GM12873 (cell line): ENCODE measurements around the gene CHRM2.

ENCODE experiments used
- TF ChIP-seq, protein P1 (sequence below): IDR thresholded peaks from 2 replicates; pipeline ENCODE4 v1.5.1; 2012; ENCODE audit warnings: low read depth, mild to moderate bottlenecking, moderate library complexity, low read length, control low read depth; ENCODE audit not compliant: insufficient read depth; ENCODE audit errors: missing control alignments

CHRM2 gene

DNA sequence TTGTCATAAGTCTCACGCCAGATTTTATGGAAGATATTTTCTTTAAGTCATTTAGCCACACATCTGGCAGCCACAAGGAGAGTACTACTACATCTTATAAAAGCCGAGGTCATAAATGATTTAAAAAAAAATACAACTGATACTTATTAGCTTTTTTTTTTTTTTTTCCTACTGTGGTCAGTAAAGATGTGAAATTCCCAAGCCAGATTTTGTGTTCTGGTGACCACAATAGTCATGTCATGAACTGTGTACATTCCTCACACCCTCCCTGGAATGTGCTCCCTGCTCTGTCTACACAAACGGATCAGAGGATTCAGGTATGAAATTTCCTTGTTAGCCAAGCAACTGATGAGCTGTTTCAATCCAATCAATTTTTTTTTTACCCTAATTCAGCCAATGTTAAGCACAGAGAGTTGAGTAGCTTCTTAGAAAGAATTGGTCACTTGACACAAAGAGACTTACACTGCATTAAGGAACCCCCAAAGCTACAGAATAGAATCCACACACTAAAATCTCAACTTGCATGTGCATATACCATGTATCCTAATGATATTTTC lies 54.7 kb downstream of the CHRM2 start:
- TF ChIP-seq, protein P1, sequence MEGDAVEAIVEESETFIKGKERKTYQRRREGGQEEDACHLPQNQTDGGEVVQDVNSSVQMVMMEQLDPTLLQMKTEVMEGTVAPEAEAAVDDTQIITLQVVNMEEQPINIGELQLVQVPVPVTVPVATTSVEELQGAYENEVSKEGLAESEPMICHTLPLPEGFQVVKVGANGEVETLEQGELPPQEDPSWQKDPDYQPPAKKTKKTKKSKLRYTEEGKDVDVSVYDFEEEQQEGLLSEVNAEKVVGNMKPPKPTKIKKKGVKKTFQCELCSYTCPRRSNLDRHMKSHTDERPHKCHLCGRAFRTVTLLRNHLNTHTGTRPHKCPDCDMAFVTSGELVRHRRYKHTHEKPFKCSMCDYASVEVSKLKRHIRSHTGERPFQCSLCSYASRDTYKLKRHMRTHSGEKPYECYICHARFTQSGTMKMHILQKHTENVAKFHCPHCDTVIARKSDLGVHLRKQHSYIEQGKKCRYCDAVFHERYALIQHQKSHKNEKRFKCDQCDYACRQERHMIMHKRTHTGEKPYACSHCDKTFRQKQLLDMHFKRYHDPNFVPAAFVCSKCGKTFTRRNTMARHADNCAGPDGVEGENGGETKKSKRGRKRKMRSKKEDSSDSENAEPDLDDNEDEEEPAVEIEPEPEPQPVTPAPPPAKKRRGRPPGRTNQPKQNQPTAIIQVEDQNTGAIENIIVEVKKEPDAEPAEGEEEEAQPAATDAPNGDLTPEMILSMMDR, result no peak

DNA sequence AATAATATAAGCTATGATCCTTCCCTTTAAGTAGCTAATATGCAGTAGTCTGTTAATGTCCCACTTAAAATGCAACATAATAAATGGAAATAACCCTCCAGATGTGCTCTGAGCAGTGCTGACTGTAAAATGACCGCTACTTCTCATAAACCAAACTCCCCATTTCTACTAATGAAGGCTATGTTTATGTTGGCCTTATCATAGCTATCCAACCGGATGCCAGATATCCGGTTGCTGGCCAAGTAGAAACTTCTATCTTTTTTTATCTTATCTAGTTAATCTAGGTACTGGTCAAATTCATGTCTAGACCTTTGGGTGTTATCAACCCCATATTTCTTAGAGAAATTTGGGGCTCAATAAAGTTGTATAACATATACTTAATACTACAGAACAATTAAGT lies 56.6 kb downstream of the CHRM2 start:
- TF ChIP-seq, protein P1, result no peak

DNA sequence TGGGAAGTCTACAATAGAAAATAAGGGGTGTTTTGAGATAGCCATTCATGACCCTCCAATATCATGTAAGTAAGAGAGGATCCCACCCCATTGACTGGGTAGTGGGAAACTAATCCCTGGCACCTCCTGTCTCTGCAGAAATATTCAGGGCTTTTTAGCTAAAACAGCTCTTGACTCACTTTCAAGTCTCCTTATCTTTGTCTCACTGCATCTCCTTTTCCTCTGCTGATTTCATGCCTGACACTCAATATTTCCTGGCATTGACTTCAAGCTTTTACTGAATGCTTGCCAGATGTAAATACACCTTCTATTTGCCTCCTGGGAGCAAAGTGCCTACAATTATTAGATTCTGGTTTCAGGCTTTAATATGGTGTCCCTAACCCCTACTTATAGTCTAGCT lies 57.1 kb downstream of the CHRM2 start:
- TF ChIP-seq, protein P1, result no peak

DNA sequence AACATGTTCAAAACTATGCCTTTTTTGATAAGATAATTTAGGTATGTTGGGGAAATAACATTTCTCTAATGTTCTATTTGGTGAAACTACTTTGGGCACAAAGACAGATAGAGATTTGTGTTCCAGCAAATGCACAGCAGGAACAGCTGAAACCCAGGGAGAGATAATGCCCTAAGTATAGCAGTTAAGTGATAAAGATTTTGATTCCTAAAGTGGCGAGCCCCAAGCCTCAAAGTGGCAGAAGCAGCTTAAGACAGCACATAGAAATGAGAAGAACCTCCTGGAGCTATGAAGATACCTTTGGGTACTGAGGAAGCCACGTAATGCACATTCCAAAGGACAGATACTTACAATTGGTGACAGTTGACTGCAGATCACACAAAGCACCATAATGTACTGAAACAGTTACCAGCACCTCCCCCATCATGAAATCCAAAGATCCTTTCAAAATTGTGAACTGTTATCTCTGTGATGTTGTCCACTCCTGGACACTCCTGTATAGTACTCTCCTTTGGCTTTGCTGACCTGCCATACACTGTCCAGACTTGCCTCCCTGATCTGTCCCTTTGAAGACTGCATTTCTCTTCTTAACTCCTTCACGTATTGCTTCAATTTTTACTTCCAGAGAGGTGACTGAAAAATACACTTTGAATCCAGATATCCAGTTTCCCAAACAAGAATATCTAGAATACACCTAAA lies 62.9 kb downstream of the CHRM2 start:
- TF ChIP-seq, protein P1, result no peak

DNA sequence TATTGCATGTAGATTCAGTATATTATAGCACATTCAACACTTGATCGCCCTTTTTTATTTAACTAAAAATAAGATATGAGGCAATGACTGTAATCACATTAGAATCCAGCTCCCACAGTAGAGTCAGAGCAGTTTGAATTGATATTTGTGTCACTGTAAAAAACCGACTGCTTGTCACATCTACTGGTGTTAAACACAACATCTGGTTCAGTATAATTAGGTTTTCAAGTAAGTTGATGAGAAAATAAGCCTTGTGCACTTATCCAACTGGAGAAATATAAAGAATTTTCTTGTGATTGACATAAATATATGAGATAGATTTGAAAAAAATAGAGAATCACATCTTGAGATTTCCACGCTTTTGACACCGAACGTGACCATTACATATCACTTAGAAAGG lies 69.0 kb downstream of the CHRM2 start:
- TF ChIP-seq, protein P1, result no peak

DNA sequence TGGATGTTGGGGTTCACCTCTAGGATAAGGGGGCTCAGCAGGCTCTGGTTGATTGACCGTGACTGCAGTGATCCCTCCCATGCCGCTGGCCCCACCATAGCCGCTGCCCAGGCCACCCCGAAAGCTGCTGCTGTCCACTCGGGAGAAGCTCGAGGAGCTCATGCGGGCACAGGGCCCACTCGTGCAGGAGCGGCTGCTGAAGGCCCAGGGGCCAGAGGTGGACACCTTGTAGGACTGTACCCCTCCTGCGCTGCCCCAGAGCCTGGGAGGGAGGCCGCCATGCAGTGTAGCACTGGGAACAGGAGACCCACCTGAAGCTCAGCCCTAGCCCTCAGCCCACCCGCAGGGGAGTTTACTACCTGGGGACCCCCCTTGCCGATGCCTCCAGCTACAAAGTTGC lies 70.0 kb downstream of the CHRM2 start:
- TF ChIP-seq, protein P1, result no peak

DNA sequence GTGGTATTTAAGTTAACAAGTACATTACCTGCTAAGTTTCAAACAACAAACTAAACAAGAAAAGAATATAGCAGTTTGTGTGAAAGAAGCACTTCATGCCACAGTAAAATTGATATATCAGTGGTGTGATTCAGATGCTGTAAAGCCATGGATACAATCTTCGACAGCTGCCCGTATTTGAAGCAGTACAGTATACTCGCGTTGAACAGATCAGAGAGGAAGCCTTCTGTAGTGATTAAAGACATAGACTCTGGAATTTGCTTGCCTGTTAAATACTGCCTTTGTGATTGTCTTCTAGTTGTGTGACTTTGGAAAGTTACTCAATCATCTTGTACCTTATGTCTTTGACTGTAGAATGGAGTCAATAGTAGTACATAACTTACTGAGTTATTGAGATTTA lies 71.7 kb downstream of the CHRM2 start:
- TF ChIP-seq, protein P1, result no peak
